Left lobe of liver (tissue), 2 donors: ENCODE results near the gene FAF1. TPM values are rescaled to one million over a fixed set of nuclear protein-coding genes. Genes with fewer than 3 reads are reported as not detected.
A peak's percentile ranks its signal among the peaks of the same experiment; 100 is the strongest.

Source experiments
- ATAC-seq: fragments of 200-7000 bp; cut with Tn5 transposase; one replicate; pipeline ENCODE4 v1.9.1; 2020; ENCODE audit warnings: mild to moderate bottlenecking, moderate library complexity
- DNase-seq: peaks from one replicate; pipeline ENCODE4 v3.0.0-alpha.2; 2020; ENCODE audit warnings: low spot score
- total RNA-seq: library from RNA; stranded (reverse); gene quantifications from one replicate; pipeline ENCODE4 v1.2.1, GENCODE V29; 2021
- donor health status: DM: no; HTN: no; CAD: no; lungs with moderate emphysema.
- donor health status: DM: no; HTN: yes; CAD: no.

The FAF1 gene
- total RNA-seq, 1 donor from 2014 or later = 22.3 TPM

DNA sequence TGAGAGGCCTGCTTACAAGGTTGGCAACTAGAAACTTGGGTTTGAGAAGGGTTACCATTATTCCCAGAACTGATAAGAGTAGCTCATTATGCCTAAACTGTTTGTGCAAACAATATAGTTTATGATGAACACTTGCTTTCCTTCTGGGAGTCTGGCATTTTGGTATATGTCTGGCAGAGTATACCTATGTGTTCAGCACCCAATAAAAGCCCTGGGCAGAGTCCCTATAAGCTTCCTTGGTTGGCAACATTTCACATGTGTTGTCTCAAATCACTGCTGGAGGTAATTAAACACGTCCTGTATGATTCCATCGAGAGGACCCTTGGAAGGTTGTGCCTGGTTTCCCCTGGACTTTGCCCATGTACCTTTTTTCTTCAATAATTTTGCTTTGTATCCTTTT, 497.1 kb downstream of the FAF1 start:
- ATAC-seq = no peak
- no peak for DNase-seq

DNA sequence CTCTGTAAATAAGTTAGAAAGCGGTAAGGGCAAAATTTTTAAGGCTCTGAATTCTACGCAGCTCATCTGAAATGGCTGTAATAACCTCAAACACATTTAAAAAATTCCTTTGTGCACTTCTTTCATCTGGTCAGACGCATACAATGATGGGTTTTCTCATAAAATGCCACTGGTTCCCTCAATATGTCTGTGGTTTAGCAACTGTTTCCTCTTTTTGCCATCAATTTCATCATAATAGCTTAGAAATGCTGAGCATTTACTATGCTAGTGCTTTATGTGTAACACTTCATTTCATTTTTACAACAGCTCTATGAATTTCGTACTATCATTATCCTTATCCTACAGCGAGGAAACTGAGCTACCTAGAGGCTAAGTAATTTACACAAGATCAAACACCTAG, 501.6 kb downstream of the FAF1 start:
- no peak for ATAC-seq
- no peak for DNase-seq

DNA sequence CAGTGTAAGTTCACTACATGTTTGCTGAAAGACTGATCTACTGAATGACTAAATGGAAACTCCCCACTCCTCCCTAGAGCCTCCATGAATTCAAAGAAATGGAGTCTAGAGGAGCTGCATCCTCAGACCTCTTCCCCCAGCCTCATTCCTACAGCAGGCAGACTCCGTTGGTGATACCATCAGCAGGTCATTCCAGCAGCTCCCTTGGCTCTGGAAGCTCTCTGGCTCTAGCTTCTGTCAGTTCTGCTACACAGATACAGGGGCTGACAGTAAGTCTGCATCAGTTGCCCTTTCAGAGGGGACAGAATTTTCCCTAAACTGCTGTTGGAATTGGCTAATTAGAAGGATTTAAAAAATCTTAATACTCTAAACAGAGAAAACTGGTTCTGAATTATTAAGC, 505.2 kb downstream of the FAF1 start:
- DNase-seq = no peak
- no peak for ATAC-seq

DNA sequence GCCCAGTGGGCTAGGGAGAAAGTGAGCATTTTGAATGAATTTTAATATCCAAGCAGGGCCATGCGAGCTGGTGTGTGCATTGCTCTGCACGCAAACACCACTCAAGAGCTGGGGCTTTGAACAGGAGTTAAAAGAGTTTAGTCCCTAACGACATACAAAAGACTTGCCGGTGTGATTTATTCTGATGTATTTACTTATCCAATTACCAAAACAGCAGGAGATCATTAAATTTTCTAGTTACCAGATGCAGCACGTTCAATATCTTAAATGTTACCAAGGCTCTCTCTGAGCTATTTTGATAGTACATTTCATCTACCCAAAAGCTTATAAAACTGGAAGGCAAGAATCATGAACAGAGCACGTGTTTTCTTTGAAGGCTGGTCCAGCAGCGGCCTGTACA, 506.8 kb downstream of the FAF1 start:
- no peak for DNase-seq
- ATAC-seq = no peak

DNA sequence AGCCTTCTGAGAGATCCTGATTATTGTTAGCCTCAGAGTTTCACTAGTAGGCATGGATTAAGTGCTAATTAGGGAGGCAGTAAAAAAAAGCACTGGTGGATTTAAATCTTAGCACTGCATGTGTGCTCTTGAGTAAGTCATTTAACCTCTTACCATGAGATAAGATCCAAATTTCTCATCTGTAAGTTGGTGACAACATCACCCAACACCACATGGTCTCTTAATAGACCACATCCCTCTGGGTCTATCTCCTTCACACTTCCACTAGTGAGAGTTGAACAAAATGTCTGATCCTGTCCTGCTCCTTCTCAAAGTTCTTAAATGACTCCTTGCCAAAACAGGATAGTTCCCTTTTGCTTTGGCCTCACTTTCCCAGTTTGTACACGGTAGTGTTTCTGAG, 507.4 kb downstream of the FAF1 start:
- ATAC-seq (no peak), DNase-seq (no peak)

DNA sequence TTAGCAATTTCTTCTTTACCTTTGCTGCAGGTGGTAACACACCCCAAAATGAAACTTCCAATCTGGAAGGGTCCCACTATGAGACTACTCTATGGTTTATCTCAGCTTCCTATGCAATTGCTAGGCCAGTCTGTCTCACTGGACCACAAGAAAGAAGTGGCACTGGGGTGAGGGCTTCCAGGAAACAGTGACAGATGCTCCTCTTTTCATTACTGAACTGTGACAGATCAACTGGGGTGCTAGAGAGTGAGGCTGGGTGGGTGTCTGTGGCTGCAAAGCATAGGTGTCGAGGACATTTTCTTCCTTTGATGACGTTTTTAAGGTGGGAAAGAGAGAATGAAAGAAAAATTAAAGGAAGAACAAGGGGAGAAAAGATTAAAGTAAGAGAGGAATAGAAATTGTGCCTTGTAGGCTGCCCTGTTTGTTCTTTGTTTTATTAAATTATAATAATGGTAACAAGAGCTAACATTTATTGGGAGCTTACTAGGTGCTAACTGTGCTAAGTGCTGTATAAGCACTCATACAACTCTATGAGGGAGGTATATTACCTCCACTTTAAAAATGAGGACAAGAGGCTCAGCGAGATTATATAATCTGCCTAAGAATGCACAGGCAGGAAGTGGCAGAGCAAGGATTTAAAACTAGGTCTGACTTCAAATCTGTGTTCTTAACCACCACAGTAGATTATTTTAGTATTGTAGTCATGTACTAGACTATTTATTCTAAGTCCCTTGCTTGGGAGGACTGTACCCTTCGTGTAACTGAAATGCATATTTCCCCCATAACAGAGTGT, 509.0 kb downstream of the FAF1 start:
- no peak for DNase-seq
- ATAC-seq = no peak

DNA sequence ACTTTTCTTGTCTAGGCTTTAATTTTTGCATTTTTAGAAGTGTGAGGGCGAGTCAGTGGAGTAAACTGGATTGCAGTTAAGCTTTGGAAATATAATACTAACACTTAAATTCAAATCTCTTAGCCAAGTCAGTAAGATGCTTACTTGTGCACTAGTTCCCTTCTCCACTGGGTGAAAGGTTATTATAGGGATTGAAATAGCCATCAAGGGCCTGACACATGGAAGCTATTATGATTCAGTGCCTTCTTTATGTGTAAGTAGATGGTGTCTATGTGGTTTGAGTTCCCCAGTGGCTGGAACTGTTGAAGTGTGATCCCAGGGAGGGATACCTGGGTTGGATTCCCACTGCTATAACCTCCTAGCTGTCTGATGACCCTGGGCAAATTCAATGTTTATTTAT, 512.1 kb downstream of the FAF1 start:
- DNase-seq (no peak), ATAC-seq (no peak)

DNA sequence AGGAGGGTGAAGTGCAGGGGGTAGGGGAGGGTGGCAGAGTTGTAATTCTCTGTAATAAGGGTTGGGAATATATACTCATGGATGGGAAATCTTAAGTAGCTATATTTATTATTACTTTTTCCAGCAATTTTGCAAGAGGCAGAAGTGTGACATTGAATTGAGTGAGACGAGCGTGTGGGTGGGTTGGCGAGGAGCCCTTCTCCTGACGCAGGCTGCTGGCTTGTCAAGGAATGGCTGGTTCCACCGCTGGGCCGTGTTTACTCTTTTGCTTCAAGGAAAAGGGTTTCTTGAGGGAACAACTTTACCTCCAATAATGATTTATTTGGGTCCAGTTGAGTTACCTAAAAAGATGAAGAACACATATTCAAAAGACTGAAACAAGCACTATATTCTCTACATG, 518.9 kb downstream of the FAF1 start:
- DNase-seq (no peak), ATAC-seq (no peak)

DNA sequence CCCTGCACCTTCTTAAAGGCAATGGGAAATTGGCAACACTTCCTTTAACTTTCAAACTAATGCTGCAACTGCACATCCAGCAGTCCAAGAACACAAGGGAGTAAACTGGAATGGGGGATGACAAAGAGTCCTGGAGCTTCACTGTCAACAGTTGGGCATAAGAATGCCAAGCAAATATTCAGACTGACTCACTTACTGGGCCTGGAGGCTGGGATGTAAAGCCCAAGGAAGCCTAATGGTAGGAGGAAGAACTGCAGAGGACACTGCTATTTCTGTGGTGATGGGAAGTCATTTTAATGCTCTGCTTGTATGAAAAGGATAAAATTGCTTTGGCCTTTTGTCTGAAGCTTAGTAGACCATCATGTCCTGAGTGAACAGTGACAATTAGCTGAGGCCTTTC, 521.1 kb downstream of the FAF1 start:
- ATAC-seq = no peak
- DNase-seq = no peak

DNA sequence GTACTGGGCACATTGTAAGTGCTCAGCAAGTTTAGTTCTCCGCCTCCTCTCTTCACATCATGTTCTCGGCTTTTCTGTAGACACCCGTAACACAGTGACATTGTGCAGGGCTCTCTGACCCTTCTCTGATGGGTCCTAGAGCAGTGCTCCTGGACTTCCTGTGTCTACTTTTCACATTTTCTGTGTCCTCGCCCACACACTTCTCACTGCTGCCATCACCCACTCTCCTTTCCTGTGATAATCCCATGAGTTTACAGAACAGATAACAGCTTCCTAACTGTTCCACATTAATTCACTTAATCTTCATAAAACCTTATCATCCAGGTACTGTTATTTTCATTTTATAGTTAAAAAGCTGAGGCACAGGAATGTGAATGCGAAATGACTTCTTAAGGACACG, 523.6 kb downstream of the FAF1 start:
- DNase-seq = no peak
- no peak for ATAC-seq

DNA sequence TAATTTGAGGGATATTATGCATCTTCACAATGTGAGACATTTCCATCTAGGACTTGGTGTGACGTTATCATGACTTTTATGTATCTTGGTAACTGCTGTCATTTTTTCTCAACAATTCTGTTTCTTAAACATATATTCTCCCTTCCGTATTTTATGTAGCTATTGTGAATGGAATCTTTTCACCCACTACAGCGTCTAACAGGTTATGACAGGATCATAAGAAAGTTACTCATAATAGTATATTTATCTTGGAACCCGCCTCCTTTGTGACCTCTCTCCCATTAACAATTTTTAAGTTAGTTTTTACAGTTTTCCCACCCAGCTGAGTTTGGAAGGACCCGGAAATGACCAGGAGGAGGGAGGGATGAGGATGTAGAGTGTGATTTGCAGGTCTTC, 530.1 kb downstream of the FAF1 start:
- ATAC-seq = no peak
- no peak for DNase-seq

DNA sequence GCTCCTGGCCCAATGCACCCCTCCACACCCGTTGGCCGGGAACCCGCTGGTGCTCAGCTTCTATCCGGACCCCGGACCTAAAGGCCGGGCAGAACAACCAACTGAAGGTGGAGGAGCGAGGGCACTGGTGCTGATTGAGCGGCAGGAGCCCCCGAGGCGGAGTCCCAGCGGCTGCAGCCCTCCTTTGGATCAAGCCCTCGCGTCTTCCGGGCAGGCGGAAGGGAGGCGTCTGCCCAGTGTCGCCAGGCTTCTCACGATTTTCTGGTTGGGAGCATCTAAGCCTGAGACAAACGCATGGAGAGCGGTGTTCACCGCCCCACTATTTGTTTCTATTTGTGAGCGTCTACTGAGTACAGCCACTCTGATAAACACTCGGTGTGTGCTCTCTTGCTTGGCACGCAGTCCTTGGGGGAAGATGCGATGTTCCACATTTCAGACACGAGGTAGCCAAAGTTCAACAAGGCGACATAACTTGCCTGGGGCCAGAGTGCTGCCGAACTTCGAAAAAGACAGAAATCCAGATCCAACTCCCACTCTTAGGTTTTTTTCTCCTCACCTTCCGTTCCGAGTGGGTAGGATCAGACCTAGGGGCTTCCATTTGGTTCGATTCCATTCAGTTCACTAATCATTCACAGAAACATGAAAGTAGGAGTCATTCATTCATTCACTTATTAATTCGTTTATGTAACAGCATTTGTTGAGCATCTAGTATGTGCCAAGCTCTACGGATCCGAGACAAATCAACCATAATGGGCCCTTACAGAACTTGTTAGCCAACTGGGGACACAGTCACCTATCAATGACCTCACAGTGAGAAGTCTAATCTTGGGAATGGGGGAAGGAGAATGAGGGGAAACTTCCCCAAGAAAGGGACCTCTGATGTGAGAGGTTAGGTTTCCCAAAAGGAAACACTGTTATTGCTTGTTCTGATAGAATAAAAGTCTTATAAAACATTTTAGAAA, 532.0 kb downstream of the FAF1 start:
- no peak for DNase-seq
- peak; percentile 9 for ATAC-seq

DNA sequence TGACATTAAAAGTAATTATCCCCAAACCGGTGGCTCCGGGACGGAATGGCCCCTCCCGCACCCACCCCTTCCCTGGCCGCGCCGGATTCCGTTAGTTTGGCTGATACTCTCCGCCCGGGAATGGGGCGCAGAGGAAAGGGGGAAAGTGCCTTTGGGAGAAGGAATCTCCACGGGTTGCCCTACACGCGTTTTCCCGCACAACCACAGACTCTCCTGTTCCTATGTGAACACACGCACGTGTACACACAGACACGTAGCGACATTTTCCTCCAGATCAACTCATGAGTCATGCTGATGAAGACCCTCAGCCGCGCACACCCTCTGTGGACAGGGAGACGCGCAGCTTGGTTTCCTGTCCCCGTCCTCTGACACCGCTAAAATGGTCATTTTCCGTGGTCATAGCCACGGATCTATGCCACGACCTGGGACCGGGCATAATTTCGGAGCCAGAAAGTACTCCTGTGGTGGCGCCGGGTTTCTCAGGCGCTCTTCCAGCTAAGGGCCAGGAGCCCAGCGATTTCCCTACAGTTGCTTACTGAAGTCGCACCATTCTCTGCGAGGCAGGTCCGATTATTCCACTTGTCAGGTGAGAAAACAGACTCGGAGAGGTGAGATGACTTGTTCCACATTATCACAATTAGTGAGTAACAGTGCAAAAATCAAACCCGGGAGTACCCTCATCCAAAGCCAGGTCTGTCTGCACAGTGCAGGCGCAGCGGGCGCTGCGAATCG, 532.8 kb downstream of the FAF1 start:
- ATAC-seq (peak; percentile 35), DNase-seq (no peak)

DNA sequence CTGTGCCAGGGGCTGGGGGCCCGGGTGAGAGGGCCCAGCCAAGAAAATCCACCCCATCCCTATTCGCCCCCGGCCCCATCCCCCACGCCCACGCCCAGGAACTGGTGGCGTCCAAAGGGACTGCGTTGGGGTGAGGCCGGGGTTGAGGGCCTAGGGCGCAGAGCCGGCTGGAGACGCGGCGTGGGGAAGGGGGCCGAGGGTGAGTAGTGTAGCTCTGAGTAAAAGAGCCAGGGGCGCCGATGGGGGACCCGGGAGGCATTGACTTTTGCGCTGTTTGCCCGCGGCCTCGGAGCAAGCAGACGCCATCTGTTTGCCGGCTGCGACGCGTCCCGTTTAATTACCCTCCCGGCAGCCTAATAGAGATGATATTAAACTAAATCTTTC, 533.4 kb downstream of the FAF1 start:
- no peak for ATAC-seq

DNA sequence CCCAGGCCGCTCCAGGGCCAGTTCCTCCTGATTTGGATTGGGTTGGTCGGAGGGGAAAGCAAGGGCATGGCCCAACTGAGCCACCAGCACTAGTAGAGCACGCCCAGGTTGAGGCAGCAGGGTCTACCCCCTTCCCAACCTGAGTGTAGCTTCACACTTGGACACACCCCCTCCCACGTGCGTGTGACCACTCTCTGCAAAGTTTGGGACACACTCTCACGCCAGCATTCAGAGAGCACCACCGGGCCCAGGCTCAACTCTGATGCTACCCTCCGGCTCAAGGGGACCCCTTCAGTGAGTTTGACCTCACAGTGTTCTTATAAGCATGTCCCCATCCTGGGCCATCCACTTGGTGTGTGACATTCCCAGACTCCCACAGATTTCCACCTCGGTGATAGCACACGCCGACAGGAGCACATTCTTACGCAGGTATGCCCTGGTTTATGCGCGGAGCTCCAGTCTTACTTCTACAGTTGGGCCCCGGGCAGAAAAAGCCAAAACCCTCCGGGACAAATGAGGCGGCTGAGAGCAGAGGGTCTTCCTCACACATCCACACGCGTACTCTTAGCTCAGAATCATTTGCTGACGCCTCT, 533.9 kb downstream of the FAF1 start:
- ATAC-seq (no peak), DNase-seq (no peak)

More for the DNA sequence above, 533.4 kb downstream of the FAF1 start:
- no peak for DNase-seq

DNA sequence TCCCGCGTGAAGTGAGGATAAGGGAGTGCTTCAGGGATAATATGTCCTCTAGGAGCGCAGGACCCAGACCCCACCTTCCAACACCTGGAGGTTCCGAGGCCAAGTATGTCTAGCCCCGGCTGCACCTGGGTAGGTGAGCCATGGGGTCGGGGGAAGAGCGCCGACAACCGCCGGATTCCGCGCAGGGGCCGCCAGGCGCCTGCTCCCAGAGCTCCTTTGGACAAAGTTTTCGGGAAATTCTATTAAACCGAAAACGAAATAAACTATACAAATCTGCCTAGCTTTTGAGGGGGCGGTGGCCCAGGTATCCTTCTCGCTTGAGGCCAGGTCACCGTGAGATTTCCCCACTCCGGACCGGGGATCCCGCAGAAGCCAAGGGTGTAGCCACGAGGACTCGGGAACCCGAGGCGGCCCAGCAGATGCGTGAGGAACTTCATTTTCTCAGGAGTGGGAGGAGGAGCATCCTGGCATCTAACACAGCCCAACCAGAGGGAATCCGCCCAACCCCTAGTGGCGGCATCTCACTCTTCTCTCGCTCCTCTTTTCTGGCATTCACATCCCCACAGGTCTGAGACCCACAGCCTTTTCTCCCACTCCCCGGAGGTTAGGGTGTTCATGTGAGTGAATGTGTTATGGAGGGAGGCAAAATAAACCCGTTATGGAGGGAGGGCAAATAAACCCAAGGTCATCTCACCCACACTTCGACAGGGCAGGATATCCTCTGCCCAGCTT, 534.5 kb downstream of the FAF1 start:
- no peak for DNase-seq

DNA sequence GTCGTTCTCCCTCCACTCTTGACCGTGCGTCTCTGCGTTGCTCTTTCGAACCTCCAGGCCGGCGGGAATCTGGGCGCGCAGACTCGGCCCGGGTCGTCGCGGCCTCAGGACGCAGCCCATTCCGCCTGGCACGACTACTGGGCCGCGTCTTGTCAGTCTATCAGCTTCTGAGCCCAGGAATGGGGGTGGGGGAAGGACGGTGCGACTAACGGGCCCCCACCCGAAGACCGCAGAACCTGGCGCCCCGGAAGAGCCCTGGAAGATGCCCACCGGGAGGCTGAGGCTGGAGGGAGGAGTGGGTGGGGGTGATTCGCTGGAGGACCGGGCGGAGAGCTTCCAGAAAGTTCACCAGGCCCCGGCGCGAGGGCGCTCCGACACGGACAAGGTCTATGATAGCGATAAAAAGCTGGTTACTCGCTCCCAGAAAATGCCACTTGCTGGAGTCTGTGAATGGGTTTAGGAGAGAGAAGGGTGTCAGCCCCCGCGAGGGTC, 535.1 kb downstream of the FAF1 start:
- no peak for ATAC-seq
- DNase-seq = no peak

More for the DNA sequence above, 534.5 kb downstream of the FAF1 start:
- ATAC-seq = no peak

DNA sequence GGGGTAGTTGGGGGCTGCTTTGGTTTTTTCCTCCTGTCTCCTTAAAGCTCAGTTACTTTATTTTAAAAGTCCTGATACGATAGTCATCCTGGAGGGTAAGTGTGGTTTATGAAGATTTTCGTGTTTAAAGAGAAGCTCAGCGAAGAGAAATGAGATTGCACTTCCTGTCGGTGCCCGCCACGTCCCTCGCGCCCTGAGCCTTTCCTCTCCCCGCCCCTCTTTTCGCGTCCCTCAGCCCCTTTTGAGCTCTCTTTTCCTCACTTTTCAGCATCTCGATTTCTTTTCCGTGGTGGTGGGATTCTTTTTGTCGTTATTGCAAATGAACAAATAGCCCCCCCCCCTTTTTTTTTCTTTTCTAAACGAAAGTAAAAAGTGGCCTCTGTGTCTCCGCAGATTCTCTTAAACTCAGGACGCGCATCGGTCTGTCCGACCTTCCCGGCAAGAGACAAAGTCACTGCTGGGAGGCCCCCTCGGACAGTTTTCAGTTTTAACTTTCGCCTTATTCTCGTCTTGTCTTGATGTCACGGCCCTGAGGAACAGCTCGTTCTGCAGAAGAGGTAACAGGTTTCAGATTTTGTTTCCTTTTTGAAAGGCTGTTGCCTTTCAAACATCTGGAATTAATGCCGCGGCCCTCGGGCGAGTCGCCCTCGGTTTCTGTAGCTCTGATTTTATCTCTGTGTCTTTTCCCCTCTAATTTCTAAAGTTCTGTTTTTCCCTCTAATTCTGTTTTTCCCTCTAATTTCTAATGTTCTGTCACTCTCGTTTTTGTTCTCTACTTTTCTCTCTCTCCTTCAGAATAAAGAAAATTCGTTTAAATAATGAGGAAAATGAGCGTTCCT, 535.8 kb downstream of the FAF1 start:
- no peak for DNase-seq

DNA sequence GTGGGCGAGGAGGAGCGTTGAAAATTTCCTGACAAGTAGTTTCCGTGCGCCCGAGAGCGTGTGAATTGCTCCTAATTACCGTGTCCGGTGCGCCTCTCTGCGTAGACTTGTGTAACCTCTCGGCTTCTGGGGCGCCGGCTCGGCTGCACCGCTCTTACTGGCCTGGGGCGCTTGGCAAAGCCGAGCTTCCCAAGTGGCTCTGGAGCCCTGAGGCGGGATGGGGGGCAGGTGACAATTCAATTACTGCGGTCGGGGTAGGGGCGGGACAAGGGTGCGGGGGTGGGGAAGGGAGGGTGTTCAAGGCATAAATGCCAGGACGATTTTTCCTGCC, 536.4 kb downstream of the FAF1 start:
- DNase-seq (no peak), ATAC-seq (no peak)

More for the DNA sequence above, 535.8 kb downstream of the FAF1 start:
- no peak for ATAC-seq
